K562 (cell line): ENCODE results near the gene CPSF6. TPM values are rescaled to one million over a fixed set of nuclear protein-coding genes. Genes with fewer than 3 reads are reported as not detected.

Experiments used
- ATAC-seq: fragments of 200-7000 bp; cut with Tn5 transposase; 3 replicates; pipeline ENCODE4 v1.9.1; 2020; ENCODE audit warnings: moderate library complexity
- BruUV-seq: library from RNA; stranded (reverse); fragments of 400-500 nt; replicated peaks from 2 replicates; lab custom pipeline; 2021; lab: Mats Ljungman, UMichigan
- CTCF ChIA-PET: fragments of 300-600 bp; formaldehyde crosslinking; extraction: SDS; loops from one replicate; lab custom pipeline; 2021; ENCODE audit warnings: low intra/inter-chr PET ratio; lab: Yijun Ruan, JAX
- POLR2A ChIA-PET: fragments of 300-600, 350-650 bp; sonication (Branson Sonifier 250); formaldehyde crosslinking; extraction: SDS; loops from one replicate; lab custom pipeline; 2021; ENCODE audit warnings: antibody characterized with exemption, inconsistent platforms; lab: Yijun Ruan, JAX
- DNase-seq, 4 experiments: peaks; one replicate each; pipeline versions ENCODE4 v3.0.0 to v3.0.0-alpha.2; 2011 to 2018; ENCODE audit warnings: low spot score in 3 of 4, mixed read lengths in 3 of 4; ENCODE audit errors: extremely low read depth in 1 of 4
- FAIRE-seq: peaks from 2 replicates; lab custom pipeline; 2011; peaks lifted over from hg19 to GRCh38; lab: Jason Lieb, UNC
- H2AFZ ChIP-seq: 2 replicates; pipeline ENCODE4 v1.6.0; 2011; ENCODE audit warnings: low read depth, low read length, control low read depth, inconsistent platforms
- H3K27ac ChIP-seq: fragments of 200-600 bp; 3 replicates; pipeline ENCODE4 v1.8.0; 2011; ENCODE audit warnings: low read depth, mild to moderate bottlenecking, control low read depth, inconsistent platforms, low read length, moderate library complexity, mixed read lengths; ENCODE audit errors: extremely low read depth
- H3K27me3 ChIP-seq, 2 experiments: fragments of 300-600 bp in 1 of 2; 2 replicates in 1 of 2; 3 replicates in 1 of 2; pipeline versions ENCODE4 v1.6.0 to v1.8.0; 2011; ENCODE audit warnings: inconsistent platforms in 2 of 2, low read length in 2 of 2, mild to moderate bottlenecking in 1 of 2, mixed read lengths in 1 of 2, moderate library complexity in 1 of 2; ENCODE audit not compliant: control insufficient read depth in 2 of 2, insufficient read depth in 2 of 2
- H3K36me3 ChIP-seq: fragments of 300-600 bp; 3 replicates; pipeline ENCODE4 v1.8.0; 2011; ENCODE audit warnings: mild to moderate bottlenecking, low read length, inconsistent platforms; ENCODE audit not compliant: control insufficient read depth, insufficient read depth
- H3K4me1 ChIP-seq, 2 experiments: fragments of 200-600 bp in 1 of 2; replicated peaks in 1 of 2; 2 replicates in 1 of 2; 3 replicates in 1 of 2; pipeline versions ENCODE4 v1.5.1 to v1.8.0; 2011; ENCODE audit warnings: inconsistent platforms in 2 of 2, low read length in 2 of 2, mild to moderate bottlenecking in 1 of 2, mixed read lengths in 1 of 2, moderate library complexity in 1 of 2; ENCODE audit not compliant: control insufficient read depth in 2 of 2, insufficient read depth in 2 of 2
- H3K4me2 ChIP-seq: 2 replicates; pipeline ENCODE4 v1.6.1; 2011; ENCODE audit warnings: low read length, control low read depth, inconsistent platforms, mixed read lengths; ENCODE audit not compliant: insufficient read depth
- H3K4me3 ChIP-seq: fragments of 200-600 bp; sonication (generic), shearing (Covaris generic); 2 replicates; pipeline ENCODE4 v1.5.1; 2016; ENCODE audit warnings: control low read depth, inconsistent platforms
- H3K79me2 ChIP-seq: fragments of 200-600 bp; 3 replicates; pipeline ENCODE4 v1.8.0; 2011; ENCODE audit warnings: low read length, inconsistent platforms; ENCODE audit not compliant: control insufficient read depth, insufficient read depth
- H3K9ac ChIP-seq, 2 experiments: 2 replicates each; pipeline versions ENCODE4 v1.6.0 to v1.6.1; 2011; ENCODE audit warnings: low read depth in 2 of 2, low read length in 2 of 2, control low read depth in 1 of 2, inconsistent platforms in 1 of 2, mild to moderate bottlenecking in 1 of 2, mixed read lengths in 1 of 2; ENCODE audit not compliant: insufficient read depth in 1 of 2
- H3K9me1 ChIP-seq: one replicate; pipeline ENCODE4 v1.6.0; 2011; ENCODE audit warnings: inconsistent platforms, mild to moderate bottlenecking, low read length, moderate library complexity; ENCODE audit not compliant: control insufficient read depth, insufficient read depth
- H3K9me3 ChIP-seq: replicated peaks from 2 replicates; pipeline ENCODE4 v1.5.1; 2011; ENCODE audit warnings: low read depth, low read length, inconsistent platforms; ENCODE audit not compliant: control insufficient read depth, insufficient read depth
- H4K20me1 ChIP-seq: replicated peaks from 2 replicates; pipeline ENCODE4 v1.6.1; 2011; ENCODE audit warnings: low read length, inconsistent platforms, mixed read lengths; ENCODE audit not compliant: control insufficient read depth, insufficient read depth
- BCOR ChIP-seq: fragments of 450-650 bp; IDR thresholded peaks from 2 replicates; pipeline ENCODE4 v1.6.1; 2016
- CBX3 ChIP-seq, 2 experiments: IDR thresholded peaks; 1 replicate in 1 of 2; 2 replicates in 1 of 2; pipeline ENCODE4 v1.6.1; 2012; ENCODE audit warnings: inconsistent platforms in 2 of 2, low read length in 2 of 2, borderline replicate concordance in 1 of 2, control low read depth in 1 of 2
- DMBX1 ChIP-seq: fragments of 250-450 bp; sonication (Bioruptor Pico); IDR thresholded peaks from 2 replicates; pipeline ENCODE4 v1.8.0; 2022; ENCODE audit warnings: inconsistent platforms, mild to moderate bottlenecking, moderate library complexity, borderline replicate concordance
- EP400 ChIP-seq: fragments of 450-650 bp; IDR thresholded peaks from 2 replicates; pipeline ENCODE4 v1.6.1; 2017; ENCODE audit warnings: antibody characterized with exemption, mild to moderate bottlenecking, moderate library complexity
- FOXK1 ChIP-seq: sonication (generic); formaldehyde crosslinking; IDR thresholded peaks from 2 replicates; pipeline ENCODE4 v1.8.0; 2022; ENCODE audit warnings: missing genetic modification reagents, mild to moderate bottlenecking, borderline replicate concordance
- GTF2E2 ChIP-seq: fragments of 200-800 bp; sonication (Bioruptor generic); IDR thresholded peaks from 2 replicates; pipeline ENCODE4 v1.6.1; 2016; ENCODE audit warnings: missing genetic modification characterization, missing compliant biosample characterization
- KAT8 ChIP-seq: fragments of 450-650 bp; IDR thresholded peaks from 2 replicates; pipeline ENCODE4 v1.6.1; 2016; ENCODE audit warnings: low read depth, mild to moderate bottlenecking
- PRPF4 ChIP-seq: fragments of 200-400 bp; formaldehyde crosslinking; IDR thresholded peaks from one replicate; pipeline ENCODE4 v1.6.1; 2017; ENCODE audit warnings: low read length, low read depth, mild to moderate bottlenecking; ENCODE audit not compliant: insufficient read depth, poor library complexity, severe bottlenecking
- RBFOX2 ChIP-seq: fragments of 200-400 bp; formaldehyde crosslinking; IDR thresholded peaks from 2 replicates; pipeline ENCODE4 v1.6.1; 2017; ENCODE audit warnings: low read depth, mild to moderate bottlenecking, low read length, moderate library complexity
- RBM25 ChIP-seq: fragments of 200-400 bp; formaldehyde crosslinking; IDR thresholded peaks from 2 replicates; pipeline ENCODE4 v1.6.1; 2018; ENCODE audit warnings: low read length, low read depth, moderate library complexity; ENCODE audit not compliant: severe bottlenecking
- RCOR1 ChIP-seq, 2 experiments: IDR thresholded peaks; 2 replicates each; pipeline ENCODE4 v1.6.1; 2012; ENCODE audit warnings: low read depth in 2 of 2, low read length in 2 of 2, borderline replicate concordance in 1 of 2, improper control_type of control experiment in 1 of 2
- RUNX1 ChIP-seq: sonication (generic); IDR thresholded peaks from 2 replicates; pipeline ENCODE4 v1.6.1; 2016; ENCODE audit warnings: antibody characterized with exemption, low read depth
- TRIM28 ChIP-seq: fragments of 450-650 bp; IDR thresholded peaks from 2 replicates; pipeline ENCODE4 v1.6.1; 2017
- ZBTB7A ChIP-seq: IDR thresholded peaks from 2 replicates; pipeline ENCODE4 v1.6.1; 2011; ENCODE audit warnings: low read depth, mild to moderate bottlenecking, low read length, moderate library complexity, borderline replicate concordance; ENCODE audit not compliant: control insufficient read depth
- WGBS: fragments of 100-300 bp; shearing (Covaris generic); methylation state at CpG from one replicate; pipeline ENCODE4 v1.1.6; 2016; ENCODE audit warnings: low coverage, mixed read lengths; ENCODE audit not compliant: insufficient coverage; ENCODE audit errors: missing lambda C conversion rate; 5-methylcytosine and 5-hydroxymethylcytosine counted together
- in situ Hi-C: fragments of 300-500 bp; cut with MboI; formaldehyde crosslinking; loops from 4 replicates; pipeline ENCODE4 v1.15.0; 2018; ENCODE audit warnings: inconsistent platforms, mixed read lengths
- intact Hi-C: fragments of 100-400 bp; cut with micrococcal nuclease; formaldehyde crosslinking; loops from 2 replicates; pipeline ENCODE4 v1.14.2; 2022
- polyA plus RNA-seq, 8 experiments: library from polyadenylated mRNA; depleted of rRNA in 4 of 8; stranded (reverse) in 5 of 8; unstranded in 3 of 8; fragments of >200 nt; fragmentation: Nextera tagmentation in 2 of 8; fragmentation: Illumina TruSeq in 1 of 8; extraction: Ambion mirVana in 2 of 8; extraction: Trizol in 1 of 8; gene quantifications; 2 replicates each; pipeline versions ENCODE4 v1.2.1 to v1.2.3, GENCODE V29; 2011 to 2014; ENCODE audit warnings: inconsistent platforms in 1 of 8, missing spikeins in 1 of 8
- total RNA-seq, 7 experiments: library from RNA; depleted of rRNA in 6 of 7; stranded (reverse); fragments of >200 nt in 6 of 7; fragmentation: Illumina TruSeq in 2 of 7; extraction: Trizol in 2 of 7; gene quantifications; 2 replicates each; pipeline versions ENCODE4 v1.2.1 to v1.2.3, GENCODE V29; 2011 to 2021; ENCODE audit warnings: low replicate concordance in 1 of 7

The CPSF6 gene
- total and polyA plus RNA-seq, 9 of the 15 experiments (the other 6 are each of a cell fraction or from before 2014, with no cell fraction given), result 34.3 to 129 (median 77.8) TPM

DNA sequence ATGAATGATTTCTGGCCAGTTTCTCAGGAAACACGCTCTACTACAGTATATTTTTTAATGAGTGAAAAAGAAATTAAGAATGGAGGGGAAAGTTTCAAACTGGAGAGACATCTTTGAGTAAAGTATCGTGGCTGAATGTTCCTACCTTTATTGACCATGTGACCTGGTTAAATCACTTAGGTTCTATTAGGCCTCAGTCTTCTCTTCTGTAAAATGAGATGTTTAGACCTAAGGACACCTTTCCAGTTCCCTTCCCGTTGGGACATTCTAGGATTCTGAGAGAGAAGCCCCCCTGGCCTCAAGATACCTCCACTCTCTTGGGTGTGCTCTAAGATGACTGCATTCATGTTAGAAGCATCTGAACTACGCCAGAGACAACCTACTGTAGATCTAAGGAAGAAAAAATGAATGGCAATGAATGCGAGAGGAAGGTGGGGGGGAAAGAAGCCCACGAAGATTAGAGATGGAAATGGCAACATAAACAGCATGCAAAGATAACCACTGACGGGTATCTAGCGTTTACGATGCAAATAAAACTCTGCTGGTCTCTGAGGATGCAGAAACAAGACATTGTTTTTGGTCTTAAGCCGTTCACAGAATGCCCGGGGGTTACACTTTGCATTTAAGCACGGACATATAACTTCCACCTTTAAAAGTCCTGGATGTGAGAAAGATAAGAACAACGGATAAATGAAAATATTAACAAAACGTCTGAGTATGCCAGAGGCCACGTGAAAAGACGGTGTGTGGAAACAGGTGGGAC, 599 bp upstream of the CPSF6 start (continued):
- TF ChIP-seq BCOR (0 out of 2 replicates have a peak, but pooled peaks have one; percentile 9), FOXK1 (CRISPR knock-in tag) (0 out of 2 replicates have a peak, but pooled peaks have one; percentile 65), RBM25 (peak; percentile 35), CBX3 (IDR thresholded peaks at IDR 0.05; ENCODE audit: borderline replicate concordance in 1 of 2, low read length in 2 of 2) (0 out of 3 replicates have a peak, but pooled peaks of 1 of the 2 experiments have one; percentile 0), GTF2E2 (0 out of 2 replicates have a peak, but pooled peaks have one; percentile 55), RCOR1 (IDR thresholded peaks at IDR 0.05; ENCODE audit: borderline replicate concordance in 1 of 2, low read depth in 2 of 2, low read length in 2 of 2) (no peak), DMBX1 (0 out of 2 replicates have a peak, but pooled peaks have one; percentile 23)
- TF ChIP-seq, all 486 proteins: peak for 13

DNA sequence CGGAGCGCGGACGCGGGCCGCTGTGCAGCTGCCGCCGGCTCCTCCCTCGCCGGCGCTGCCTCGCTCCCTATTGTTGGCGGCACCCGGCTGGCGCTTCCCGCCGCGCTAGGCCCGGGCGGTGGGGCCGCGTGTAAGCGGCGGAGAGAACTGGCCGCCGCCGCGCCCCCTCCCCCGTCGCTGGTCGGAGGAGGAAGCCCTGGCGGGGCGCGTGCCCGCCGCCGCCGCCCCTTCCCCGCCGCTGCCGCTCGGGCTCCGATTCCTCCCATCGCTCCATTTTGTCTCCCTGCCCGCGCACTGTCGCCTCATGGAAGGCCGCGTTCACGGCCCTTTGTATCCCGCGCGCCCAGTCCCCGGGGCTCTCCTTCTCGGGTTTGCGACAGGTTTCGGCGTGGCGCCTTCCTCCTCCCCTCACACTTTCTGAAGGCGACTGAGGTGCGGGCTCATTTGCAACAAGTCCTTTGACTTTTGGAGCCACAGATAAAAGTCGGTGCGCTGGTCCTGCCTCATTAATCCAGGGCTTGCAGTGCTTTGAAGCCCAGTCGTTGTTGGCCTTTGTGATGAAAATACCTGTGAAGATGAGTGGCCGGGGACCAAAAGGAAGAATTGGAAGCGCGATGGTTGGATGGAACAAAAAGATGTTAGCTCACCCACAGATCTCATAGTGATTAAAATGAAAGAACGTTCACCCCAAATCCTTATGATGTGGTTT, 707 bp downstream of the CPSF6 start:
- CTCF ChIA-PET, result interaction anchor here (0.6 to 1.5 kb wide), 2 partner anchors 14 to 994 kb away, joined by 4 read pairs; no protein-coding TSS in a partner anchor
- H3K36me3 ChIP-seq, result peaks cover 20% of the 10 kb centered on the region; the same call in 2 of the 3 replicates
- H2AFZ ChIP-seq, result no peak overlapping the region; the same call in 1 of the 2 replicates
- FAIRE-seq (no peak), DNase-seq (peak in 2 of 4 experiments; percentile 56 to 58), ATAC-seq (peak; percentile 36)
- H3K4me2 ChIP-seq, result peak overlapping the region; percentile 86
- no peaks in the 10 kb centered on the region for H3K9me3 ChIP-seq
- no TSS peak for BruUV-seq
- H4K20me1 ChIP-seq, result peaks cover 17% of the 10 kb centered on the region; the same call in 1 of the 2 replicates
- H3K4me1 ChIP-seq, result peaks cover 6 to 31% of the 10 kb centered on the region in 2 experiments; a peak in 3 of 5 replicates
- H3K9me1 ChIP-seq, result no peaks in the 10 kb centered on the region
- H3K9ac ChIP-seq, result peak overlapping the region; percentile 83 to 97
- intact Hi-C loops, result no loop called here
- H3K79me2 ChIP-seq, result peaks cover 63% of the 10 kb centered on the region
- in situ Hi-C loops, result no loop called here
- peak overlapping the region; percentile 74 for H3K4me3 ChIP-seq
- no peaks in the 10 kb centered on the region for H3K27me3 ChIP-seq
- POLR2A ChIA-PET, result interaction anchor here (0.6 kb wide), 1 partner anchor 188 kb away, joined by 4 read pairs; no protein-coding TSS in a partner anchor
- peak overlapping the region; percentile 89 for H3K27ac ChIP-seq
- whole genome bisulfite sequencing, result under 1% methylated on average over 25 of the region's 68 CpGs
- TF ChIP-seq KAT8, result no peak
- peak; percentile 9 for TF ChIP-seq PRPF4
- peak; percentile 82 for TF ChIP-seq RBFOX2
- TF ChIP-seq RUNX1, result no peak
- TF ChIP-seq ZBTB7A, result peak; percentile 67; the same call in 1 of the 2 replicates
- TF ChIP-seq EP400, result 0 out of 2 replicates have a peak, but pooled peaks have one; percentile 37
- no peak for TF ChIP-seq TRIM28
